Measurements from ENCODE around the gene HOXD3. TPM values are rescaled to one million over a fixed set of nuclear protein-coding genes. Genes with fewer than 3 reads are reported as not detected.

The HOXD3 gene
- total RNA-seq, 1 donor from 2014 or later, result 9.8 TPM

DNA sequence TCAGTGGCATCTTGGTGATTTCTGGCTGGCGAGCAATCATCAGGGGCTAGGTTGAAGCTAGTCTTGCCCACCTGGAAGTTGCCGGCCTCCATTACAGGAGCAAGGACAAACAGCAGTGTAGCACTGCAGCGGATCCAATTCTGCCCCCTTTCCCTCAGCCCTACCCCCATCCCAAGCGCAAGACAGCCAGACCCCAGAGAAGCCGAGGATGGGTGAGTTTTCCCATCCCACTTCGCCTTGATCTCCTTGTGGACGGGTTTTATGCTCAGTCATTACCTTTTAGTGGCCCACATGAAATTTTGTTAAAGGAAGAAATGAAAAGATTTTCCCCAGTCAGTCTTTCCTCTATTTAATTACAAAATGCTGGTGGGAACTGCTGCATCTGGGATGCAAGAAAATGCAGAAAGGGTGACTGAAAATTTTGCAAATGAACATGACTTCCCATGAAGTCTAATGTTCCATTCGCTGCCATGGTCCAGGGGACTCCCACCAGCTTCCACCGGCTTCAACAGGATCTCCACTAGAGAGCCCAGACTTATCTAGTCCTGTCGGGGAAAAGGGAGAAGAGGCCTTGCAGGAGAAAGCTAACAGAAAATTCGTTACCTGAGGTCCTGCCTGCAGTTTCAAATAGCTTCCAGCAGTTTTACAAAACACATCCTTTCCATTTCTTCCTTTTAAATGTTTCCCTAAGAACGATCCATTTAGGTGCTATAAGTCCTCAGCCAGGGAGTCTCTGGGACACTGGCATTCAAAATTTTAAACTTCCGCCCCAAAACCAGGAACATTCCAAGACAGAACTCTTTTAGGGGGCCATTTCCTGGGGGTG, 36.5 kb upstream of the HOXD3 start:
- intact Hi-C loops (cut with DNase I), result loop anchor here (10.0 kb wide), 1 partner anchor 1034 kb away; no protein-coding TSS in a partner anchor
- DNase-seq (ENCODE audit: low spot score) (no peak), ATAC-seq (no peak)

DNA sequence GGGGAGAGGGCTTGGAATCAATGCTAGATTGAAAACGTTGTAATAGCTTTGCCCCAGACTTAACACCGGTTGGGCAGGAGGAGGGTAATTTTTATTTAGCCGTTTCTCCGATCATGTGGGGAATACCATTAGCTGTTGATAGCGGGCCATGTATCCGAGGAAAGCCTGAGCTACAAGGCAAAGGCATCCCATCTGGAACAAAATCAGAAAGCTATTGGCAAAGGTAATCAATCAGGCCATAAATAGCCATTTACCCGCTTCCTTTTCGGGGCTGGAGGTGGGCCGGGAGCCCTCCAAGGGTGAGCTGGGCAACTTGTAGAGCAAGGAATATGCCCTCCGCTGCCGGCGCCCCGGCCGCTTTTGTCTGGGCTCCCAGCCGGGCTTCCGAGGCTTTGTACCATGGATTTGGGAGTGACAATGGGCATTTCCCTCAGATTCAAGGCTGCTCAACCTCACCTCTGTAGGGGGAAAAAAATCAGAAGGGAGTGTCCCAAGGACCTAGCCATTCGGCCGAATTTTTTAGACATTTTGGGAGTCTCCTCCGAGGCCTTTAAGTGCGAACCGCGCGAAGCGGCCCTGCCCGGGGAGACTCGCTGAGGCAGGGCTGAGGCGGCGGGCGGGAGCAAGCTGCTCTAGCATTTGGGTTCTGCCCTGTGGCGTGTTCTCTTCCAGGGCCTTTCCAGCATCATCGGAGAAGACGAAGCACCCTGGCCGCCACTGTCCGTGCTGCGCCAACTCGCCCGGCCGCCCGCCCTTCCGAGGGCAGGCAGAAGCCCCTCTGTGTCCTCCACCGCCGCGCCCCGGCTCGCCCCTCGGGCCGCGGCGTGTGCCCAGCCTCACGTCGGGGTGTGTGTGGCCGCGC, 35.7 kb upstream of the HOXD3 start:
- intact Hi-C loops (cut with DNase I), result loop anchor here (10.0 kb wide), 1 partner anchor 1033 kb away; no protein-coding TSS in a partner anchor
- ATAC-seq (no peak), DNase-seq (ENCODE audit: low spot score) (no peak)

DNA sequence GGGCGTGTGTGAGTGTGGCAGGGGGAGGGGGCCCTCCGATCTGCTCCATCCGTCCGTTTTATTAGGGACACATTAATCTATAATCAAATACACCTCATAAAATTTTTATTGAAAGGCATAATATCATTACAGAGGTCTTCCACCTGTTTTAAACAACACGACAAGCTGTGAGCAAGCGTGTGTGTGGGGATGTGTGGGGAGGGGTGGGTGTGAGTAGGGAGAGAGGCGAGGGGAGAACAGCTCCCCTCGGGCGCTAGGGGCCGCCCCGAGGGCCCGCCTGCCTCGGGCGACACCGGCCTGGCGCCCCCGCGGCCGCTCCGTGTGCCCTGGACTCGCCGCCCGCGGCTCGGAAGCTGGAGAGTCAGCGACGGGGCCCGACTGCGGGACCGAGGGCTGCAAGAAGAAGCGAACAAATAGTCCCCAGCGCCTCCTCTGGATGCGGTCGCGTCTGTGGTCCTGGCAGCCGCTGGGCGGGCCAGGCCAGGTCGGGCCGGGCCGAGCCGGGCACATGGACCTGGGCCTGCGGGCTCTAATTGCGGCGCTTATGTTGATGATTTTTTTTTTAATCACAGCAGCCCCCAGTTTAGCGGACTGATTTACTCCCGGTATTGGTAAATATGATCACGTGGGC, 34.9 kb upstream of the HOXD3 start:
- intact Hi-C loops (cut with DNase I), result loop anchor here (10.0 kb wide), 1 partner anchor 1033 kb away; no protein-coding TSS in a partner anchor
- DNase-seq (ENCODE audit: low spot score), result no peak
- peak; percentile 23 for ATAC-seq

DNA sequence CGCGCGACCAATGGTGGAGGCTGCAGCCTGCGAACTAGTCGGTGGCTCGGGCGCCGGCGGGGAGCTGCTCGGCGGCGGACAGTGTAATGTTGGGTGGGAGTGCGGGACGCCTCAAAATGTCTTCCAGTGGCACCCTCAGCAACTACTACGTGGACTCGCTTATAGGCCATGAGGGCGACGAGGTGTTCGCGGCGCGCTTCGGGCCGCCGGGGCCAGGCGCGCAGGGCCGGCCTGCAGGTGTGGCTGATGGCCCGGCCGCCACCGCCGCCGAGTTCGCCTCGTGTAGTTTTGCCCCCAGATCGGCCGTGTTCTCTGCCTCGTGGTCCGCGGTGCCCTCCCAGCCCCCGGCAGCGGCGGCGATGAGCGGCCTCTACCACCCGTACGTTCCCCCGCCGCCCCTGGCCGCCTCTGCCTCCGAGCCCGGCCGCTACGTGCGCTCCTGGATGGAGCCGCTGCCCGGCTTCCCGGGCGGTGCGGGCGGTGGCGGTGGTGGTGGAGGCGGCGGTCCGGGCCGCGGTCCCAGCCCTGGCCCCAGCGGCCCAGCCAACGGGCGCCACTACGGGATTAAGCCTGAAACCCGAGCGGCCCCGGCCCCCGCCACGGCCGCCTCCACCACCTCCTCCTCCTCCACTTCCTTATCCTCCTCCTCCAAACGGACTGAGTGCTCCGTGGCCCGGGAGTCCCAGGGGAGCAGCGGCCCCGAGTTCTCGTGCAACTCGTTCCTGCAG, 34.3 kb upstream of the HOXD3 start, which contains the start of gene HOXD9:
HOXD9 (plus strand) TSS at position 37 of the 728 bp plus-strand sequence; CDS start at position 87, 50 bp downstream.
- intact Hi-C loops (cut with DNase I), result loop anchor here (10.0 kb wide), 1 partner anchor 1032 kb away; no protein-coding TSS in a partner anchor
- no peak for DNase-seq (ENCODE audit: low spot score)
- ATAC-seq, result peak; percentile 48

DNA sequence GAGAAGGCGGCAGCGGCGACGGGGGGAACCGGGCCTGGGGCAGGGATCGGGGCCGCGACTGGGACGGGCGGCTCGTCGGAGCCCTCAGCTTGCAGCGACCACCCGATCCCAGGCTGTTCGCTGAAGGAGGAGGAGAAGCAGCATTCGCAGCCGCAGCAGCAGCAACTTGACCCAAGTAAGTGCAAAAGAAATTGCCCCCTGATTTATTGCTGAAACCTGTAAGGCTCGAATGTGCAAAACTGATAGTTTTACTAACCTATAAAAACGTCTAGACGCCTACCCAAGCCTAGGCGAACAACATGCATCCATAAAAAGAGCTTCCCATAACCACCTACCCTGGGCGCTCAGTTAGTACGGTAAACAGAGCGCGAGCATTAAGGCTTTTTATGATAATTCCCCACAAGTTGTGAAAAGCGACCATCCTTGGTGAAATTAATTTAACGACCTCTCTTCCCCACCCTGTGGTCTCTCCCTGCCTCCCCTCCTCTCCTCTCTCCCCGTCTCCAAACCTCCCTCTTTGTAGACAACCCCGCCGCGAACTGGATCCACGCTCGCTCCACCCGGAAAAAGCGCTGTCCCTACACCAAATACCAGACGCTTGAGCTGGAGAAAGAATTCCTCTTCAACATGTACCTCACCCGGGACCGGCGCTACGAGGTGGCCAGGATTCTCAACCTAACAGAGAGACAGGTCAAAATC, 33.5 kb upstream of the HOXD3 start:
- no peak for DNase-seq (ENCODE audit: low spot score)
- intact Hi-C loops (cut with DNase I), result loop anchor here (10.0 kb wide), 1 partner anchor 1031 kb away; no protein-coding TSS in a partner anchor
- no peak for ATAC-seq

DNA sequence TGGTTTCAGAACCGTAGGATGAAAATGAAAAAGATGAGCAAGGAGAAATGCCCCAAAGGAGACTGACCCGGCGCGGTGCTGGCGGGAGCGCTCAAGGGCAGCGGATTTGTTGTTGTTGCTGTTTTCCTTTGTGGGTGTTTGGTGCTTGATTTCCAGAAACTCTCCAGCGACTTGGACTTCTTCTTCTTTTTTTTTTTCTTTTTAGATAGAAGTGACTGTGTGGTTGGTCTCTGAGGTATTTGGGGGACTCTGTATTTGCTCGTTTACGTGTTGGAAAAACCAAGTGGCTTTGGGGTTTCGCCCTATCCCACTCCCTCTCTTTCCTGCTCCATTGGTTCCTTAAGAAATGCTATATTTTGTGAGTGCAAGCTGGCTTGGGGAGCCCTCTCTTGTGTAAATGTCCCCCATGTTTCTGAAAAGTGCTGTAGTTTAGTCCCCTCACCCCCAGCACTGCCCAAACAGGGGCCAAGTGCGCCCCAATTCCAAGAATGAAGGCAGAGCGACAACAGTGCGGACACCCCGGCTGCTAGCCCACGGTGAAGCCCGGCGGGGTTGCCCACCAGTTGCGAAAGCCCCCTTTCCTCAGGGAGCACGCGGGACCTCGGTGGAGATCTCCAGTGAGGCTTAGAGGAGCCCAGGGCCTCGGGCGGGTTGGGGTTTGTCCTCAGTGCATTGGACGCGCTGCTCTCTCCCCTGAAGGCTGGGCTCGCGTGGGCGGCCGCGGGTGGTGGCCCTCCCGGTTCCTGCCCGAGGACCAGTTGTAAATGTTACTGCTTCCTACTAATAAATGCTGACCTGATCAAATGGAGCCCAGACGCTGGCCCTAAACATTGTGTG, 32.8 kb upstream of the HOXD3 start:
- DNase-seq (ENCODE audit: low spot score) (no peak), ATAC-seq (no peak)
- intact Hi-C loops (cut with DNase I), result loop anchor here (10.0 kb wide), 1 partner anchor 1030 kb away; no protein-coding TSS in a partner anchor

DNA sequence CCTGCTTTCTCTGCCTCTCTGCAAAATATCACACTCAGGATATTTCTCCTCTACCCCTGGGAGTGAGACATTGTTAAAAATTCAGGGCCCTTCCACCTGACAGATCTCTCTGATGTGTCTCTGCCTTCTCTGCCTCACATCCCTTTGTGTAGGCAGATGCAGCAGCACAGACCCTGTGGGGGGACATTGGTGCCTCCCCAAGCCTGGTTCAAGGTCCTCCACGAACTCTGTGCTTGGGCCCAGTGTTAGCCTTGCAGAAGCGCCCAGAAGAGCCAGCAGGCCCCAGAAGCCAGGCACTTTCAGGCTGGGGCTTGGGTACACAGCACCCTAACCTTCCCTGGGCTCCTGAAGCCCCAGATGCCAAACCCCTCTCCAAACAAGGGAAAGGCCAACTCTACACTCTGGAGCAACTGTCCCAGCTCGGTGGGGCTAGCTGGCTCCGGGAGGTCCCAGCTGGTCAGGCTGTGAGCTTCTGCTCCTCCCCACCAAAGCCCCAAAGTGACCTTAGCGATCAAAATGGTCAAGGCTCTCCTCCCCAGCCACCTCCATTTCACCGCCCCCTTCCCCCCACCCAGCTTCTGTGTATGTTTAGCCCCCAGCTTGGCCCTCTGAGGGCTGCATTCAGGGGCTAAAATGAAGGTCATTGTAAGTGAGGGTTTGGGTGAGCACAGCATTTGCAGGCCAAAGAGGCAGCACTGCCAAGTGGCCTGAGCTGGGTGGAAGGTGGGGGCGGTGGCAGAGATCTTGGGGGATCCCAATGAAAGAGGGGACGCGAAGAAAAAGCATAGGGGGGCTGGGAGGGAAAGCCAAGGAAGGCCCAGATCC, 31.9 kb upstream of the HOXD3 start:
- intact Hi-C loops (cut with DNase I), result loop anchor here (5.0 to 10.0 kb wide), 2 partner anchors 512 to 1030 kb away; no protein-coding TSS in a partner anchor
- ATAC-seq (no peak), DNase-seq (ENCODE audit: low spot score) (no peak)

DNA sequence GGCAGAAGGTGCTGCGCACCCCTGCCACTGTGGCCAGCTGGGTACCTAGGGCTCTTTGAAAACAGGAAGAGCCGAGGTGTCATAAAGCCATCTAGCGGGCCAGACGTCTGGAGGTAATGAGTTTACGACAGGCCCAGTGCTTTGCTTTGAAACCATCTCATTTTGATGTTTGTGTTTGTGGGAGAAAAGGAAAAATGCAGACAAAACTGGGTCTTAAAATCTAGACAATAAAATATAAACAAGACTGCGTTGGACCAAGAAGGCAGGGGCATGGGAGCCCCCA, 31.4 kb upstream of the HOXD3 start:
- ATAC-seq (no peak), DNase-seq (ENCODE audit: low spot score) (no peak)
- intact Hi-C loops (cut with DNase I), result loop anchor here (5.0 to 10.0 kb wide), 2 partner anchors 512 to 1029 kb away; no protein-coding TSS in a partner anchor

DNA sequence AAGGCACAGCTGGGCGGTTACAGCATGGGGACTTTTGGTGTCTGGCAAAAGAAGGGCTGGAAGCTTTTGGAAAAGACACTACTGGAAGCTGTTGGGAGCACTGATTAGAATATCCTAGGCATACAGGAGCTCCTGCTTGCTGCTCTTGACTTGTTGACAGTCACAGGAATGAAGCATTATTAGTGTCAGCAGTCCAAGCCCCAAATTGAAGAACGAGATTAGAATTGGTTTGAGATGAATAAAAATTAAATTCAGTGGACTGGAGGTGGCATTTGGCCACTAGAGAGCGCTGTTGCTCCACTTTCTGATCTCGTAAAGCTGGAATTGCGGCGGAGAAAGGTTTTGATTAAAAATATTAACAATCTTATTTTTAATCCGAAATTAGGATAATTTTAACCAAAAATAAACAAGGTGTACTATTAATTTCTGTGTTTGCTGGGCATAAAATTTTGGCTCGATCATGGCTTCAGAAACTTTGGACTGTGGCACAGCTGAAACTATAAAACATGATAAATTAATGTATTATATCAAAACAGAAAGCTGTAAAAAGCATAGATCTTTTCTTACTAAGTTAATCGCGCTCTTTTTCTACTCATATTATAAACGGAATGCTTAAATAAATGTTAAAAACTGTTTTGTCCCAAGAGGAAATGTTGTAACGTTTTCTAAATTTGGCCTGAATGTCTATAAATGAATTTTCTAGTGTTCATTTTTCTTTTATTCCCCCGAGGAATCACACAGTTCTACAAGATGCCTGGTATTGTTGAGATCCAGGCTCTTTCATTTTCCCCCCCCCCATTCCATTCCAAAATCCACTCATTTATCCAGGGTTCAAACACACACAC, 30.0 kb upstream of the HOXD3 start:
- DNase-seq (ENCODE audit: low spot score), result peak; percentile 89
- no peak for ATAC-seq

DNA sequence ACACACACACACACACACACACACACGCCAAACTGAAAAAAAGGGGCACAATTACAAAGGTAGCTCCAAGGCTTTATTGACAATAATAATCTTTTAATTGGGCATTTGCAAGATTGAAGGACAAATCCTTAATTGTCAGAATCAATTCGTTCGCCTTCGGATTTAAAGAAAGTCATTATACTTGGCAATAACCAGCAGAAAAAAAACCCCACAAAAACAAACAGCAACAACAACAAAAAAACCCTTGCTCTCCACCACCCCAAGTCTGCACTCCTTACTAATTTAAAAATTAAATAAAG, 29.4 kb upstream of the HOXD3 start:
- ATAC-seq (no peak), DNase-seq (ENCODE audit: low spot score) (no peak)
- intact Hi-C loops (cut with DNase I), result loop anchor here (5.0 to 10.0 kb wide), 2 partner anchors 510 to 1027 kb away; no protein-coding TSS in a partner anchor

More for the DNA sequence above, 30.0 kb upstream of the HOXD3 start:
- intact Hi-C loops (cut with DNase I), result loop anchor here (5.0 to 10.0 kb wide), 2 partner anchors 510 to 1028 kb away; no protein-coding TSS in a partner anchor

DNA sequence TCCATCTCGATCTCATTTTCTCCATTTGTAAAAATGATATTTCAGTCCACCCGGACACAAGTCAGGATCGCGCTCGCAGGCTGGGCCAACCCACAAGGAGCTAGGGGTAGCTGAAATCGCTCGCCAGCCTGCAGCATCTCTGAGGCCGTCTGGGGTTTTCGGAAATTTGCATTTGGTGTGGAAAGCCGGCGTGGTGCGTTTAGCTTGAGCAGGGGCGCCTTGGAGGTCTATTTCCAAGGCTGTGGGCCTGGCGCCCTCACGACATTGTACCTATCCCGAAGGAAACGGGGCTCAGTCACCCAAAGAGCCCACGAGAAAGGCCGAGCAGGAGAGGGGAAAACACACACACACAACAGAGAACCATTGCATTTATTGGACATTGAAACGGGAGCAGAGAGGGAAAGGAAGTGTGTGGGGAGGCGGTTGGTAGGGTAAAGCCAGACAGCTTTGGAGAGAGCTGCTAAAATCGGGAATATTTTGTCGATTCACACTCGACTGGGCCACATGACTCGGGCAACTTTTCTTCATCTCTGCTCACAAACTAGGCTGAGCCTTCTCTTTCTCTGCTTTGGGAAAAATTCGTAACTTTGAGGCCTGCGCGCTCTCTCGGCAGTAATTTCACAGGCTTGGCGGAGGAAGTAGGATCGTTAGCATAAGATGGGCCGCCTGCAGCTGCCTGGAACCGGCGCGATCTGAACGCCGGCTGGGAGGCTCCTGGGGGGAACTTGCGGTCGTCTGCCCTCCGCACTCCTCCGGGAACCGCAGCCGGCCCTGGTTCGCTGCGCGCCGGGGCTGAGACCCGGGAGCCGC, 28.7 kb upstream of the HOXD3 start:
- ATAC-seq (peak; percentile 38), DNase-seq (ENCODE audit: low spot score) (no peak)
- intact Hi-C loops (cut with DNase I), result loop anchor here (5.0 to 10.0 kb wide), 2 partner anchors 509 to 1026 kb away; no protein-coding TSS in a partner anchor

DNA sequence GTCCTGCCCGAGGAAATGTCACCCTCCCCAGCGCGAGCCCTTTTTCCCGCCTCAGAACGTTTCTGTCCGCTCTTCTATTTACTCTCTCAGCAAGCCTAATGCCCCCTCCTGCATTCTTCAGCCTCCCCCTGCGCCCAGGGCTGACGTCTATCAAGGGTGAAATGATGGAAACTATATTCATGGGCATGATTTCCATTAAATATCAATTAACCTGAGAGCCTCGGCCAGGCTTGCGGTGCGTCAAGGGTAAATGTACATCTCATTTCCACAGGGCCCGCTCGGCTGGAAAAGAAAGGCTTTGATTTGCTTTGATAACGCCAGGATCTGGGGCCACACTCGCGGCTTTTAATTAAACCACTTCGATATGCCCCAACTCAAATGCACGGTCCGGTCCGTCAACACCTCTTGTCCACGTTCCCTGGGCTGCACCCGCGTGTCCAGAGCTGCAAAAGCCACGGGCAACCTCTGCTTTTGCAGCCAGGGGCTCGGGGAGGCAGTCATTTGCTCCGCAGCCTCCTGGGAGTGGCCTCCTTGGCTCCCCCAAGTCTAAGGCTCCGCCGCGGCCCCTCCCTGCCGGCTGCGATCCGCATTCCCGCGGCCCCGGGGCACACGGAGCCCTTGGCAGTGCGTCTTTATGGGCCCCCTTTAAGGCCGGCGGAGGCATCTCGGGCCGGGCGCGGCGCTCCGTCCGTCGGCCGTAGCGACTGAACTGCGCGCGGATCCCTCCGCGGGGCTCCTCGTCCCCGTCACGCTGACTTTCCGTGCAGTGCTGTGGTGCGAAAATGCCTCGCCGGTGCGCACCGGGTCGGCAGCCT, 27.9 kb upstream of the HOXD3 start, which contains the start of gene HOXD8:
HOXD8 (plus strand) TSS at position 724 of the 815 bp plus-strand sequence. CDS start 662 bp downstream, outside the sequence.
- ATAC-seq, result peak; percentile 57
- intact Hi-C loops (cut with DNase I), result loop anchor here (5.0 to 10.0 kb wide), 2 partner anchors 508 to 1026 kb away; no protein-coding TSS in a partner anchor
- DNase-seq (ENCODE audit: low spot score), result peak; percentile 78

DNA sequence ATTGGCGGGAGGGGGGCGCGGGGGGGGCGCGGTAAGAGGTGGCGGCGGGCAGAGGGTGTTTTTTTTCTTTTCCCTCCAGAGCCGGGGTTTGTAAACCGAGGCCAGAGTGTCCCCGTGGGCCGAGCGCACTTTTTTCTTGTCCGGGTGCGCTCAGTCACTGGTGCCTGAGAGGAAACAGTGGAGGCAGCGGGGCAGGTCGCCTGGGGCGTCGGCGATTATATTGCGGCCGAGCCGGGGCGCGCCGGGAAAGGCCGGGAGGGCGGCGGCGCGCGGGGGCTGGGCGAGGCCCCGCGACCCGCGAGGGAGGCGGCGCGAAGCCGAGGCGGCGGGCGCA, 27.3 kb upstream of the HOXD3 start:
- DNase-seq (ENCODE audit: low spot score) (no peak), ATAC-seq (no peak)
- intact Hi-C loops (cut with DNase I), result loop anchor here (5.0 to 10.0 kb wide), 2 partner anchors 508 to 1025 kb away; no protein-coding TSS in a partner anchor

All from sciatic nerve (tissue), 2 donors.